Measurements from ENCODE around the gene GPATCH2. TPM values are rescaled to one million over a fixed set of nuclear protein-coding genes. Genes with fewer than 3 reads are reported as not detected.

The GPATCH2 gene
- total RNA-seq, 1 experiment from 2014 or later: 11.2 TPM

- in situ Hi-C loops (cut with HindIII; ENCODE audit: low pct_unique_long_range_greater_than_20kb, low sequenced_read_pairs) (no loop called here), intact Hi-C loops (cut with micrococcal nuclease; ENCODE audit: unreplicated experiment) (no loop called here)
- no peaks in the 10 kb centered on the region for H3K4me1 ChIP-seq (ENCODE audit: control insufficient read depth, insufficient read depth, low read length)
- H3K9me3 ChIP-seq (ENCODE audit: control insufficient read depth, insufficient read depth, low read depth, low read length): no peaks in the 10 kb centered on the region
- H3K36me3 ChIP-seq (ENCODE audit: control insufficient read depth, insufficient read depth, low read length): no peaks in the 10 kb centered on the region
- DNase-seq (ENCODE audit: low read depth, low spot score) (no peak), ATAC-seq (no peak)
- ChIA-PET POLR2A (no interaction called here), CTCF (no interaction called here)
- H3K4me3 ChIP-seq (ENCODE audit: low read depth in 2 of 2, low read length in 2 of 2): no peak overlapping the region
- no peaks in the 10 kb centered on the region for H3K27me3 ChIP-seq (ENCODE audit: control insufficient read depth, insufficient read depth, low read length)
- no TSS peak for BruUV-seq (replicated peaks)
- H3K27ac ChIP-seq (ENCODE audit: low read length): no peak overlapping the region
- no peak for TF ChIP-seq CTCF (IDR thresholded peaks at IDR 0.05)
- TF ChIP-seq POLR2AphosphoS5 (IDR thresholded peaks at IDR 0.05; ENCODE audit: low read depth, low read length): no peak
- TF ChIP-seq TCF7L2 (IDR thresholded peaks at IDR 0.05; ENCODE audit: low read depth, low read length): no peak
- TF ChIP-seq SIN3A (IDR thresholded peaks at IDR 0.05; ENCODE audit: borderline replicate concordance, insufficient read depth, low read depth, low read length): no peak
- no peak for TF ChIP-seq REST (IDR thresholded peaks at IDR 0.05; ENCODE audit: insufficient read depth in 1 of 2, low read depth in 2 of 2, low read length in 1 of 2)
These were observed 53.6 kb downstream of the GPATCH2 start for GRCh38 chr1:217577336-217577735.

GRCh38 chr1:217574265-217574949, 56.5 kb downstream of the GPATCH2 start:
- Histone ChIP-seq H3K4me3 (ENCODE audit: low read depth in 2 of 2, low read length in 2 of 2) (no peak overlapping the region), H3K4me1 (ENCODE audit: control insufficient read depth, insufficient read depth, low read length) (no peaks in the 10 kb centered on the region), H3K27me3 (ENCODE audit: control insufficient read depth, insufficient read depth, low read length) (no peaks in the 10 kb centered on the region), H3K27ac (ENCODE audit: low read length) (no peak overlapping the region), H3K9me3 (ENCODE audit: control insufficient read depth, insufficient read depth, low read depth, low read length) (no peaks in the 10 kb centered on the region), H3K36me3 (ENCODE audit: control insufficient read depth, insufficient read depth, low read length) (no peaks in the 10 kb centered on the region)
- DNase-seq (ENCODE audit: low read depth, low spot score): no peak
- intact Hi-C loops (cut with micrococcal nuclease; ENCODE audit: unreplicated experiment): no loop called here
- BruUV-seq (replicated peaks): no TSS peak
- ChIA-PET CTCF (no interaction called here), POLR2A (no interaction called here)
- in situ Hi-C loops (cut with HindIII; ENCODE audit: low pct_unique_long_range_greater_than_20kb, low sequenced_read_pairs): no loop called here
- no peak for ATAC-seq
- no peak for TF ChIP-seq POLR2AphosphoS5 (IDR thresholded peaks at IDR 0.05; ENCODE audit: low read depth, low read length)
- TF ChIP-seq TCF7L2 (IDR thresholded peaks at IDR 0.05; ENCODE audit: low read depth, low read length): no peak
- TF ChIP-seq CTCF (IDR thresholded peaks at IDR 0.05): no peak
- no peak for TF ChIP-seq SIN3A (IDR thresholded peaks at IDR 0.05; ENCODE audit: borderline replicate concordance, insufficient read depth, low read depth, low read length)
- no peak for TF ChIP-seq REST (IDR thresholded peaks at IDR 0.05; ENCODE audit: insufficient read depth in 1 of 2, low read depth in 2 of 2, low read length in 1 of 2)
